Epithelial cell of esophagus (primary cell): Measurements from ENCODE around the gene CAPZA2.

Experiments
- DNase-seq: peaks from one replicate; pipeline ENCODE4 v3.0.0; 2010; ENCODE audit warnings: low read depth
- H3K4me3 ChIP-seq: 2 replicates; pipeline ENCODE4 v1.5.1; 2011; ENCODE audit warnings: mild to moderate bottlenecking, low read length, control low read depth
- CTCF ChIP-seq: IDR thresholded peaks from 2 replicates; pipeline ENCODE4 v1.5.1; 2011; ENCODE audit warnings: low read depth, mild to moderate bottlenecking, low read length, control low read depth, inconsistent platforms; ENCODE audit not compliant: insufficient read depth; ENCODE audit errors: missing control alignments

The CAPZA2 gene

GRCh38 chr7:116910383-116910782 lies 48.0 kb downstream of the CAPZA2 start:
- TF ChIP-seq CTCF: no peak
- no peak for DNase-seq
- no peak overlapping the region for H3K4me3 ChIP-seq

- DNase-seq: peak; percentile 25
- TF ChIP-seq CTCF: no peak
These were observed 49.4 kb downstream of the CAPZA2 start for GRCh38 chr7:116911801-116912200.

GRCh38 chr7:116912269-116912909 lies 50.0 kb downstream of the CAPZA2 start:
- no peak overlapping the region for H3K4me3 ChIP-seq
- no peak for DNase-seq
- no peak for TF ChIP-seq CTCF

More at GRCh38 chr7:116911801-116912200, 49.4 kb downstream of the CAPZA2 start:
- H3K4me3 ChIP-seq: no peak overlapping the region

- H3K4me3 ChIP-seq: no peak overlapping the region
- no peak for TF ChIP-seq CTCF
- no peak for DNase-seq
These were observed 56.3 kb downstream of the CAPZA2 start for GRCh38 chr7:116918704-116919103.

- TF ChIP-seq CTCF: no peak
- no peak for DNase-seq
- no peak overlapping the region for H3K4me3 ChIP-seq
These were observed 58.0 kb downstream of the CAPZA2 start for GRCh38 chr7:116920359-116920758.

GRCh38 chr7:116922545-116922944 lies 60.2 kb downstream of the CAPZA2 start:
- TF ChIP-seq CTCF: no peak
- H3K4me3 ChIP-seq: no peak overlapping the region

GRCh38 chr7:116924741-116925140 lies 62.4 kb downstream of the CAPZA2 start:
- no peak for DNase-seq
- no peak overlapping the region for H3K4me3 ChIP-seq
- TF ChIP-seq CTCF: no peak

More at GRCh38 chr7:116922545-116922944, 60.2 kb downstream of the CAPZA2 start:
- no peak for DNase-seq
